NOMO-1 (cell line): ENCODE measurements around the gene PDPN.

Experiments
- DNase-seq, 2 experiments: peaks; one replicate each; lab custom pipeline; 2025; ENCODE audit not compliant: unreplicated experiment in 2 of 2; lab: John Stamatoyannopoulos, UW

PDPN gene

GRCh38 chr1:13616234-13616633 is 32.6 kb downstream of the PDPN start:
- no peak for DNase-seq

- DNase-seq = no peak
Observed at GRCh38 chr1:13617108-13617507, 33.5 kb downstream of the PDPN start.

- DNase-seq = no peak
Observed at GRCh38 chr1:13617773-13618172, 34.1 kb downstream of the PDPN start.

DNA sequence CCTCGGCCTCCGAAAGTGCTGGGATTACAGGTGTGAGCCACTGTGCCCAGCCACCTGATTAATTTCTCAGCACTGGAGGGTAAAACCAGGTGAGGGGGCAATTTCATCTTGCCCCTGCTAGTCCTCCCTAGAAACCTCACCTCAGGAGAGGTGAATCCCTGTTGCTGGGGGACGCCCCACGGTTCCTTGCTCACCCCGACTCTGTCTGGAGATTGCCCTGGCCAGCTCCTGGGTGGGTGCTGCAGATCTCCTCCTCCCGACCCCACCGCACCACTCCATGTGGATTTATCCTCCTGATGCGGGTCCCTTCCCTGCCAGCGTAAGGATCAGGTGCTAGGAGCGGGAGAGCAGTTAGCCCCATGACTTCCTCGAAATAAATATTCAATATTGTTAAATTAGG is 34.9 kb downstream of the PDPN start:
- no peak for DNase-seq

GRCh38 chr1:13619909-13620308 is 36.3 kb downstream of the PDPN start:
- DNase-seq = no peak

- no peak for DNase-seq
Observed at GRCh38 chr1:13620825-13621224, 37.2 kb downstream of the PDPN start.

DNA sequence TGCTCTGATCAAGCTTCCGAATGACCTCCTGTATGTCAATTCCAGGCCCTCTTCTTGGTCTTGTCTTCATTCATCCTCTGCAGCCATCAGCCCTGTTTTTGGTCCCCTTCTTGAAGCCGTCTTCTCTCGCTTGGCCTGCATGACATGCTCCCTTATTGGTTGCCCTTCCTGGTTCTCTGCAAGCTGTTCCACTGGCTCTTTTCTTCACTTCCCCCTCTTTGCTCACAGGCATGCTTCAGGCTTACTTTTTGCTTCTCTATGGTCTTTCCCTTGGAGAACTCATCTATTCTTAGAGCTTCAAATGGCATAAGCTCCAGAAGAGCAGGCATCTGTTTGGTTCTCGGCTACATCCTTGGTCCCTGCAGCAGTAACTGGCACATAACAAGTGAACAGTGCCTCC is 38.8 kb downstream of the PDPN start:
- no peak for DNase-seq

DNA sequence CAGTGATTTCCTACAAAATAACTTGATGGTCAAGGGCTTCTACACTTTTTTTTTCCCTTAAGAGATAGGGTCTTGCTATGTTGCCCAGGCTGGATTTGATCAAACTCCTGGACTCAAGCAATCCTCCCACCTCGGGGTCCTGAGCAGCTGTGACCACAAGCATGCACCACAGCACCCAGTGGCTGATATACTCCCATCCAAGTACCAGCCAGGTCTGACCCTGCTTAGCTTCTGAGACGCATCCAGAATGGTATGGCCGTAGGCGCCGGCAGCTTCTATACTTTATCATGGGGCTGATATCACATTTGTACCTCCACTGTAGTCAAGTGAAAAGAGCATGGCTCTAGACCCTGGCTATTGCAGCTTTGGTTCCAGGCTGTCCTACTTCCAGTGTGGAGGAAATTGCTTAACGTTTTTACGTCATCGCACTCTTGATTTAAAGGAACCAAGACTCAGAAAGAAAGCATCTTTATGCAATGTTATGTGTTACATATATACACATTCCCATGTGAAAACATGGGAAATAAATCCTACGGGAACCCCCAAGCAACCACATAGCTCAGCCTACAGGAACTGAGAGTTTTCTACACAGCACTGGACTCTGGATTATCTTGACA is 39.5 kb downstream of the PDPN start:
- peak in 1 of 2 experiments; percentile 1 for DNase-seq

GRCh38 chr1:13624526-13624925 is 40.9 kb downstream of the PDPN start:
- DNase-seq = no peak

DNA sequence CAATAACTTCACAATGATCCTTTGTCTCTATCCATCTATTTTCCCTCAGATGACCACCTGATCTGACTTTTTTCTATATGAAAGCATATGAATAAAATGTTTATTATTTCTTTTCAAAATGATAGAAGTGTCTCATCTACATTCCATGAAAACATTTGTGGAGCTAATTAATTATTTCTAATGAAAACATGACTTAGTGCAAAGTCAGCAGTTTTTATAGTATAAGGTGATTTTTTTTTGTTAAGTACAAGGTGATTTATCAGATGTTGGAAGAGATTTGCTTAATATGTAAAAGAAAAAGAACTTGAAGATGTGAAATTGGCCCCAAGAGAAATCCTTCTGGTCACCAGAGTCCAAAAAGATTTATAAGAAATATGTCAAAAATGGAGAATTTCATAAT is 43.5 kb downstream of the PDPN start:
- DNase-seq = no peak

GRCh38 chr1:13628218-13628617 is 44.6 kb downstream of the PDPN start:
- DNase-seq = no peak

GRCh38 chr1:13628711-13629110 is 45.1 kb downstream of the PDPN start:
- no peak for DNase-seq

DNA sequence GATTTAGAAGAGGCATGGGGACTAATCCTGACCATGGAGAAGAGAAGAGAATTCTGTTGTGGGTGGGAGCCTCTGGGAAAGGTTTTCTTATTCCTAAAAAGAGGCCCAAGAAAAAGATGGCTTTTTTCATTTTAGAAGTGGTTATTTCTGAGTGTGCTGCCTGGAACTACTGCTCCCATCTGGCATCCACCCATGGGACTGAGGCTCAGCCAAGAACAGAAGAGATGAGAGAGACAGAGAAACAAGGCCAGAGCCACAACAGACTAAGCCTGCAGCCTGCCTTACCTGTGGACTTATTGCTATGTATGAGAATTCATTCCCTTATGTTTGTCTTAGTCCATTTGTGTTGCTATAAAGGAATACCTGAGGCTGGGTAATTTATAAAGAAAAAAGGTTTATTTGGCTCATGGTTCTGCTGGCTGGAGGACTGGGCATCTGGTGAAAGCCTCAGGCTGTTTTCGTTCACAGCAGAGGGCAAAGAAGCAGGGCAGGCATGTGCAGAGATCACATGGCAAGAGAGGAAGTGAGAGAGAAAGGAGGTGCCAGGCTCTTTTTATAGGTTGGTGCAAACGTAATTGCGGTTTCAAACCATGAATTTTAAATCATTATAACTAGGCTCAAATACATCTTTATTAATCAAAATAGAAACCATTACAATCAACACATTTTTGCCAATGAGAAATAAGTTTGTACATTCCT is 58.8 kb downstream of the PDPN start:
- DNase-seq = peak; percentile 10 to 26

GRCh38 chr1:13643017-13643416 is 59.4 kb downstream of the PDPN start:
- peak in 1 of 2 experiments; percentile 44 for DNase-seq

- no peak for DNase-seq
Observed at GRCh38 chr1:13646521-13646920, 62.9 kb downstream of the PDPN start.

DNA sequence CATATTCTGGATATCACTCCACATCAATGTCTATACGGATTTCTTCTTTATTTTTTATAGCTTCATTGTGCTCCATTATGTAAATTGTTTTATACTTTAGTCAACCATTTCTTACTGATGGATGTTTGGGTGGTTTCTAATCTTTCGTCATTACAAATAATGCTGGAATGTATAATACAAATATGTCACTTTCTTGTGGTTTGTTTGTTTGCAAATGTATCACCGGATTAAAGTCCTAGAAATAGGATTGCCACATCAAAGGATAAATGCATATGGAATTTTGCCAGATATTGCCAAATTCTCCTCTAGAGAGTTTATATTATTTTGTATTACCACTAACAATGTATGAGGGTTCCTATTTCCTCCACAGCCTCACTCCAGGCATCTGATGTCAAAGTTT is 67.6 kb downstream of the PDPN start:
- DNase-seq = no peak

DNA sequence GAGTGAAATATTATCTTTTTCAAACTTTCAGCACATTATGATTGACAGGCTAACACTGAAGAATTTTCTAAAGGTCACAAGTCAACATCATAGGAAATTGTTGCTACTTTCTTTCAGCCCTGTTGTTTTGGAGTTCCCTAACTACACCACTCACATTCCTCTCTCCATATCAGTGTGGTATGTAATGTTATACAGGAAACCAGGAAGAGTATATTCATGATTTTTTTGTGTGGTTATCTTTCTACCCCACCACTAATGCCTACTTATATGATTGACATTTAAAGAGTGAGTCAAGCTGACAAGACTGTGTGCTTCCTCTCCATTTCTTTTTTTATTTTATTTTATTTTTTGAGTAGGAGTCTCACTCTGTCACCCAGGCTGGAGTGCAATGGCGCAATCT is 68.6 kb downstream of the PDPN start:
- no peak for DNase-seq

- DNase-seq = no peak
Observed at GRCh38 chr1:13661539-13661938, 77.9 kb downstream of the PDPN start.

DNA sequence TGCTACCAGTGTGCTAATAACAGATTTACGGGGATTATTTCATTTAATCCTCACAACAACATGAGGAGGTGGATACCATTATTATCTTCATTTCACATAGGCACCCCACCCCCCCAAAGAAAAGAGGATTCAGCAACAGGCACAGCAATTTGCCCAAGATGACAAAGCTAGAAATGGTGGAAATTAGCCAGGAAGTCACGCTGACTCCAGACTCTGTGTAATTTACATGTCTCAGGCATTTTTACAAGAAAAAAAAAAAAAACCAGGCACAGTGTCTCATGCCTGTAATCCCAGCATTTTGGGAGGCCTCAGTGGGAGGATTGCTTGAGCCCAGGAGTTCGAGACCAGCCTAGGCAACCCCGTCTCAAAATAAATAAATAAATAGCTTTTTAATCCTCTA is 78.9 kb downstream of the PDPN start:
- DNase-seq = no peak

DNA sequence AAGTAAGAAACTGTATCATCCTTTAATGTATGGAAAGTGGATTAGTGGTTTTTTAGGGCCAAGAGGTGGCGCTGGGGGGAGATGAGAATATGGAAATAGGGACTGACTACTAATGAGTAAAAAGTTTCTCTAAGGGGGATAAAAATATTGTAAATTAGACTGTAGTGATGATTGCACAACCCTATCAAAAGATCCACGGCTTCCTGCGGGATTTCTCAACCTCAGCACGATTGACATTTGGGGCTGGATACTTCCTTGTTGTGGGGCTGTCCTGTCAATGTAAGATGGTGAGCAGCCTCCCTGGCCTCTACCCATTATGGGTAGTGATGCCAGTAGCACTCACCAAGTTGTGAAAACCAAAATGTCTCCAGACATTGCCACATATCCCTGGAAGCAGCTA is 80.3 kb downstream of the PDPN start:
- DNase-seq = peak in 1 of 2 experiments; percentile 4

GRCh38 chr1:13664451-13664850 is 80.8 kb downstream of the PDPN start:
- DNase-seq = no peak

DNA sequence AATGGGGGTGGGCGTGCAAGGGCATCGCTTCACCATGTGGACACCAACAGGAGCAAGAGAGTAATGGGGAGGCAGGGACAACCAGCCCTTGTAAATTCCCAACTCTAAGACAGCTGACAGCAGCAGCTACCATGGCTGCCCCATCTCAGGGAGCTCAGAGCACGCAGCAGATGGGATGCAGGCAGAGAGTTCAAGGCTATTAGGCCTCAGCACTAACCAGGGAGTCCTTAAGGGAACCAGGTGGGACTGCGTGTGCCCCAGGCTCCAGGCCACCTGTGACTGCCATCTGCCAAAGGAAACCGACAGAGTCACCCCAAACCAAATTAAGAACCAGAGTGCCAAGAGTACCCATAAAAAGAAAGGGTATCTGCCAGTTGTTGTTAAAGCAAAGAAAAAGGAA is 82.7 kb downstream of the PDPN start:
- DNase-seq = no peak
